Hematopoietic multipotent progenitor cell treated with erythropoietin and hydrocortisone succinate and interleukin-3 and kit ligand, for 4 days (in vitro differentiated cells): ENCODE measurements around the gene PBX3.

Experiments used
- DNase-seq: peaks from one replicate; pipeline ENCODE4 v3.0.0-alpha.2; 2015

The PBX3 gene

GRCh38 chr9:125985142-125985997, 238.2 kb downstream of the PBX3 start:
- no peak for DNase-seq

DNA sequence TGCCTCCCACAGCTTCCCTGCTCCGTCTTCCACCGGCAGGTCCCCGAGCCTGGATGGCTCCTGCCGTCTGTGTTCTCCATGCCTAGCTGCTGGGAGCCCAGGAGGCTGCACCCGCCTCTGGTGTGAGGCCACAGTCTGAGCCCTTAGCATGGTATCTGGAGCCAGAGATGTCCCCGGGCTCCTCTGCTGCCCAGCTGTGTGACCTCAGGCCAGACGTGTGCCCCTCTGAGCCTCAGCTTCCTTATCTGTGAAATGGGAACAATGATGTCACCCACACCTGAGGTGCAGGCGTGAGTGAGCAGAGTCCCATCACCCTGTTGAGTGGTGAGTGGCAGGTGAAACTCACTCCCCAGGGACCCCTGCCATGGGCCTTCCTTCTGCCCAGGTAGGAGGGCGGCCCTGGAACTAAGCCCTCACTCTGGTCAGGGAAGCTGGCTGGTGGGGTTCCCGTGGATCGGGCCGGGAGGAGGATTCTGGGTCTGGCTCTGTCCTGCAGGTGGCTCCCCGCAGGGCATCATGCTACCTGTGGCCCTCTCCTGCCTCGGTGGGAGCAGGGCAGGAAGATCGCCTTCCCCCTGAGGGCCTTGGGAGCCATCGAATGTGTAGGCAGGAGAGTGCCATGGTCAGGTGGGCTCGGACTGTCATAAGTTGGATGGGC, 239.0 kb downstream of the PBX3 start:
- DNase-seq = no peak

GRCh38 chr9:125986966-125987365, 239.8 kb downstream of the PBX3 start:
- no peak for DNase-seq

DNA sequence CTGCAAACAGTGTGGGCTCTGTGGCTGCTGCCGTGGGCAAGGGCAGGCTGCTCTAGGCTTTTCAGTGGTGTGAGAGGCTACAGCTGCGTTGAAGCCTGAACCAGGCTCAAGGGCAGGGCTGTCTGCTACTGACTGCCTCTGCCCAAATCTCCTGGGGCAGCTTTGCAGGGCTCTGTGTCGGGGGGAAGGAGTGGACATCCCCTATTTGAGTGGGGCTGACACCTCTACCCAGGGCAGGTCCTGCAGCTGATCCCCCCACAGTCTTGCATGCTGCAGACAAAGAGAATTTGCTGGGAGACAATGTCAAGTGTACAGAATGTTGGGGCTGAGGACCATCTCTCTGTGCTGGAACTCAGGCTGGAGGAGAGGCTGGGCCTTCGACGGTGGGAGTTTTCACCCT, 240.2 kb downstream of the PBX3 start:
- DNase-seq = no peak

GRCh38 chr9:125988479-125989050, 241.4 kb downstream of the PBX3 start:
- DNase-seq = no peak

GRCh38 chr9:125989090-125989501, 241.9 kb downstream of the PBX3 start:
- DNase-seq = no peak

GRCh38 chr9:125989524-125990180, 242.5 kb downstream of the PBX3 start:
- no peak for DNase-seq

DNA sequence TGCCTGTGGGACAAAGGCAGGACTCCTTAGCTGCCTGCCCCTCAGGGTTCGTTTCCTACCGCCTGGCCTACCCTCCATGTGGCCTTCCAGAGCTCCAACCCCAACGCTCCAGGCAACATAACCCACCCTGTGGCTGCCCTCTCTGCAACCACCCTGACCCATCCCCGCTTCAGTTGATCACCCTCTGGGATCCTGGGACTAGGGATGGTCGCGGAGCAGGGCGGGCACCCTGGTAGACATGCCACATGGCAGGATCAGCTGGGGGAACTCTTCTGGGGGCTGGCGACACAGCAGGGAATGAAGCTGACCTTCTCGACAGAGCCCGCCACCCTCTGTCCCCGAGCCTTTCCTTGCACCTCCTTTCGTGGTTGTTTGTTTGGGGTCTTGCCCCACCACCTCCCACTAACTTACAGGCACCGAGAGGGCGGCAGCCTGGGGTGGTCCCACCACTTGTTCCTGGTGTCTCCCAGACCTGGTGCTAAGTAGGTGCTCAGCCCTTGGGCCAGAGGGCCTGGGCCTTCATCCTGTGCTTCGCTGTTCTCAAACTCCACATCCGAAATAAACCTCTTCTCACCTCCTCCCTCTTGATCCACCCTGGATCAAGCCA, 243.1 kb downstream of the PBX3 start:
- no peak for DNase-seq

DNA sequence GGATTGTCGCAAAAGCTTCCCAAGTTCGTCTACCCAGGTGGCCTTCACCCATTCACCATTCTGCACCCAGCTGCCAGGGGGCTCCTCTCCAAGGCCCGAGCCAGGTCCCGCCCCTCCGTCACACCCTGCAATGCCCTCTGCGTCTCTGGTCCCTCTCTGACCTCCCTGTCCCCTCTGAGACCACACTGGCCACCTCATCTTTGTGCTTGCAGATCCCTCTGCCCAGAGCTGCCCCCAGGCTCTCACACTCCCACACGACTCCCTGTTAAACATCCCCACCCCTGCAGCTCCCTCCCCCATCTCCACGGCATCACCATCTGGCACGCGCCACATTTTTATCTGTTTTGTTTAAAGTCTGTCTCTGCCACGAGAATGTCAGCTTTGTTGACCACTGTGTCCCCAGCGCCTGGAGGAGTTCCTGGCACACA, 243.6 kb downstream of the PBX3 start:
- DNase-seq = peak; percentile 17

GRCh38 chr9:125991886-125992529, 244.8 kb downstream of the PBX3 start:
- no peak for DNase-seq

GRCh38 chr9:125992557-125992956, 245.4 kb downstream of the PBX3 start:
- no peak for DNase-seq

- DNase-seq = no peak
Measured at GRCh38 chr9:125993466-125993865, 246.3 kb downstream of the PBX3 start.

- no peak for DNase-seq
Measured at GRCh38 chr9:125994066-125994943, 247.1 kb downstream of the PBX3 start.

GRCh38 chr9:125995006-125995405, 247.8 kb downstream of the PBX3 start:
- DNase-seq = no peak

DNA sequence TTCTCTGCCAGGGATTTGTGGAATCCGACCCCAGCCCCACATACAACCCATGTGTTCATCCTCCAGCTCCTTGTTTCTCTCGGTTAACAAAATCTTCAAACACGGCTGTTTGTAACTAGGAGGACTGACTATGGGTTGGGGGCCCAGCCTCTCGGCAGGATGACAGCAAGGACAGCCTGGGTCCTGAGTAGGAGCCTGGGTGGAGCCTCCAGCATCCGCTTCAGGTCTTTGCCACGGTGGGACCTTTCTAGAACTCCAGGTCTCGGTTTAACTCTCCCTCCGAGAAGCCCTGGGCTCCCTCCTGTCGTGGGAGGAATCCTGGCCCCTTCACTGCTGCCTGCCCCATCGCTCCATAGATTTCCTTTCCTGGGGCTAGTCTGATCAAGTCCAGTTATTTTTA, 248.5 kb downstream of the PBX3 start:
- DNase-seq = no peak

GRCh38 chr9:125996791-125997190, 249.6 kb downstream of the PBX3 start:
- no peak for DNase-seq

GRCh38 chr9:125997196-125997823, 250.1 kb downstream of the PBX3 start:
- DNase-seq = no peak

- DNase-seq = no peak
Measured at GRCh38 chr9:125998837-125999503, 251.8 kb downstream of the PBX3 start.

- no peak for DNase-seq
Measured at GRCh38 chr9:125999504-125999881, 252.3 kb downstream of the PBX3 start.

- DNase-seq = no peak
Measured at GRCh38 chr9:126000256-126000655, 253.1 kb downstream of the PBX3 start.
